Measurements from ENCODE around the gene TGM3.

Gene TGM3

DNA sequence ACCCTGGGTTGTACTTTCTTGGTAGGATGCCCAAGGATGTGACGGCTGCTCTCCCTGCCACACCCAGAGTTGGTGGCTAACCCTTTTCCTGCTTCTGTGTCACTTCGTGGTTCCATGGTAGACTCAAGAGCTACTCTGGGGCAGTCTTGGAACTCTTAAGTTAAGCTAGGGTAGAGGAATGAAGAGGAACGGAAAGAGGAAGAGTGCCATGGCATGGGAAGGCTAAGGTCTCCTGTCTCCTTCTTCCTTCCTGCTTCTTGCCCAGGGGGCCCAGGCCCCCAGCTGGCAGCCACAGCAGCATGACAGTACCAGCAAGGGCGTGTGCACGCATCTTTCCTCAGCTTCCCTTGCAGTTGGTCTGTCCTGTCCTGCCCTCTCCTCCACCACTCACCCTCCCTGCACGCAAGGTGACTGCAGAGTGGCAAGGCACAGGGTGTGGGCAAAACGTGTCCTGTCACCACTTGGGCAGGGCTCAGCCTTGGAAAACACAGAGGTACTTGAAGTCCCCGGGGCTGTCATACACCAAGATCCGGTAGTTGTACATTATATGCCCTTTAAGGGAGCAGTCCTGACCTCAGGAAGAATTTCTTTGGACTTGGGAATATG is 39.8 kb upstream of the TGM3 start:
- Histone ChIP-seq H3K9me2 (ENCODE audit: low read depth, low read length) (no peaks in the 10 kb centered on the region), H3K9ac (ENCODE audit: low read length) (no peak overlapping the region), H3K27ac (ENCODE audit: low read depth, low read length, poor library complexity, severe bottlenecking) (no peak overlapping the region), H3F3A (ENCODE audit: insufficient read depth, low read length) (no peaks in the 10 kb centered on the region), H3K4me2 (ENCODE audit: low read length) (no peak overlapping the region), H3K4me3 (ENCODE audit: low read depth, low read length, poor library complexity, severe bottlenecking) (no peak overlapping the region), H4K20me1 (ENCODE audit: insufficient read depth, low read length) (no peaks in the 10 kb centered on the region), H3K27me3 (ENCODE audit: insufficient read depth, low read length) (no peaks in the 10 kb centered on the region), H3K9me3 (ENCODE audit: low read length) (no peaks in the 10 kb centered on the region), H3K79me2 (ENCODE audit: insufficient read depth, low read length) (no peaks in the 10 kb centered on the region), H3K4me1 (ENCODE audit: insufficient read depth, low read length, severe bottlenecking) (no peaks in the 10 kb centered on the region), H3K36me3 (ENCODE audit: insufficient read depth, low read length) (no peaks in the 10 kb centered on the region), H2AFZ (ENCODE audit: low read length) (no peak overlapping the region)
- TF ChIP-seq, protein P1, sequence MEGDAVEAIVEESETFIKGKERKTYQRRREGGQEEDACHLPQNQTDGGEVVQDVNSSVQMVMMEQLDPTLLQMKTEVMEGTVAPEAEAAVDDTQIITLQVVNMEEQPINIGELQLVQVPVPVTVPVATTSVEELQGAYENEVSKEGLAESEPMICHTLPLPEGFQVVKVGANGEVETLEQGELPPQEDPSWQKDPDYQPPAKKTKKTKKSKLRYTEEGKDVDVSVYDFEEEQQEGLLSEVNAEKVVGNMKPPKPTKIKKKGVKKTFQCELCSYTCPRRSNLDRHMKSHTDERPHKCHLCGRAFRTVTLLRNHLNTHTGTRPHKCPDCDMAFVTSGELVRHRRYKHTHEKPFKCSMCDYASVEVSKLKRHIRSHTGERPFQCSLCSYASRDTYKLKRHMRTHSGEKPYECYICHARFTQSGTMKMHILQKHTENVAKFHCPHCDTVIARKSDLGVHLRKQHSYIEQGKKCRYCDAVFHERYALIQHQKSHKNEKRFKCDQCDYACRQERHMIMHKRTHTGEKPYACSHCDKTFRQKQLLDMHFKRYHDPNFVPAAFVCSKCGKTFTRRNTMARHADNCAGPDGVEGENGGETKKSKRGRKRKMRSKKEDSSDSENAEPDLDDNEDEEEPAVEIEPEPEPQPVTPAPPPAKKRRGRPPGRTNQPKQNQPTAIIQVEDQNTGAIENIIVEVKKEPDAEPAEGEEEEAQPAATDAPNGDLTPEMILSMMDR (IDR thresholded peaks at IDR 0.05; ENCODE audit: low read length) = no peak
- TF ChIP-seq EZH2 (IDR thresholded peaks at IDR 0.05; ENCODE audit: borderline replicate concordance, low read length) = no peak

DNA sequence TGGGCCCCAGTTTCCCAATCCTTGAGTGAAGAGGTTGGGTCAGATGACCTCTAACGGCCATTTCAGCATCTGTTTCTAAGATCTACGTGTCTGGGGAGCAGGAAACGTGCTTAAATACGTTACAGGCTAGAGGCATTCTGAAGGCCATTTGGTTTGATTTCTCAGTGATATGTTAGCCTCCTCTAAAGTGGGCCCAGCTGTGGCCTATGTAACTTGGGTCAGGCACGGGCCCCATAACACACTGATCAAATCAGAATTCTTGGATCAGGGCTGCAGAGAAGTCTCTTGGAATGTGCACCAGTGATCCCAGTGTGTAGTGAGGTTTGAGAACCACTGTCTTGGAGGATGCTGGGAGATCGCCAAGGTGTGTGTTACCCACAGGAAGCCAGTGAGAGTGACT is 36.1 kb upstream of the TGM3 start:
- Histone ChIP-seq H2AFZ (ENCODE audit: low read length) (no peak overlapping the region), H3K9ac (ENCODE audit: low read length) (no peak overlapping the region), H3F3A (ENCODE audit: insufficient read depth, low read length) (no peaks in the 10 kb centered on the region), H3K36me3 (ENCODE audit: insufficient read depth, low read length) (no peaks in the 10 kb centered on the region), H3K4me2 (ENCODE audit: low read length) (no peak overlapping the region), H3K9me3 (ENCODE audit: low read length) (no peaks in the 10 kb centered on the region), H3K27ac (ENCODE audit: low read depth, low read length, poor library complexity, severe bottlenecking) (no peak overlapping the region), H3K9me2 (ENCODE audit: low read depth, low read length) (no peaks in the 10 kb centered on the region), H3K4me3 (ENCODE audit: low read depth, low read length, poor library complexity, severe bottlenecking) (no peak overlapping the region), H4K20me1 (ENCODE audit: insufficient read depth, low read length) (no peaks in the 10 kb centered on the region), H3K4me1 (ENCODE audit: insufficient read depth, low read length, severe bottlenecking) (no peaks in the 10 kb centered on the region), H3K79me2 (ENCODE audit: insufficient read depth, low read length) (no peaks in the 10 kb centered on the region), H3K27me3 (ENCODE audit: insufficient read depth, low read length) (no peaks in the 10 kb centered on the region)
- no peak for TF ChIP-seq EZH2 (IDR thresholded peaks at IDR 0.05; ENCODE audit: borderline replicate concordance, low read length)
- TF ChIP-seq, protein P1 (IDR thresholded peaks at IDR 0.05; ENCODE audit: low read length) = no peak

DNA sequence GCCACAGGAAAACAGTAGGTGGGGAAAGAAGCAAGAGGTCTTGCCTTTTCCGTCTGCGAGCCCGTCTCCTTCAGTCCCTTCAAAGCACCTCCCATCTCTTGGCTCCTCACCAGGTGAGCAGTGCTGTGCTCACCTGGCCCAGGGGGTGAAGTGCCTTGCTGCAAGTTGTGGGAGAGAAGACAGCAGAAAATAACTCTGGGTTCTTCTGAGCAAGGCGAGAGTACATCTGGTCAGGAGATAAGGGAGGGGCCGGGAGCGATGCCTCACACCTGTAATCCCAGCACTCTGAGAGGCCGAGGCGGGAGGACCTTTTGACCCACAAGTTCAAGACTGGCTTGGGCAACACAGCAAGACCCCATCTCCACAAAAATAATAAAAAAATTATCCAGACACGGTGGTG is 35.6 kb upstream of the TGM3 start:
- Histone ChIP-seq H4K20me1 (ENCODE audit: insufficient read depth, low read length) (no peaks in the 10 kb centered on the region), H2AFZ (ENCODE audit: low read length) (no peak overlapping the region), H3K4me2 (ENCODE audit: low read length) (no peak overlapping the region), H3K36me3 (ENCODE audit: insufficient read depth, low read length) (no peaks in the 10 kb centered on the region), H3K27ac (ENCODE audit: low read depth, low read length, poor library complexity, severe bottlenecking) (no peak overlapping the region), H3K4me3 (ENCODE audit: low read depth, low read length, poor library complexity, severe bottlenecking) (no peak overlapping the region), H3K27me3 (ENCODE audit: insufficient read depth, low read length) (no peaks in the 10 kb centered on the region), H3K79me2 (ENCODE audit: insufficient read depth, low read length) (no peaks in the 10 kb centered on the region), H3F3A (ENCODE audit: insufficient read depth, low read length) (no peaks in the 10 kb centered on the region), H3K4me1 (ENCODE audit: insufficient read depth, low read length, severe bottlenecking) (no peaks in the 10 kb centered on the region), H3K9ac (ENCODE audit: low read length) (no peak overlapping the region), H3K9me3 (ENCODE audit: low read length) (no peaks in the 10 kb centered on the region), H3K9me2 (ENCODE audit: low read depth, low read length) (no peaks in the 10 kb centered on the region)
- no peak for TF ChIP-seq EZH2 (IDR thresholded peaks at IDR 0.05; ENCODE audit: borderline replicate concordance, low read length)
- TF ChIP-seq, protein P1 (IDR thresholded peaks at IDR 0.05; ENCODE audit: low read length) = no peak
